ENCODE results near the gene COG4.

DNA sequence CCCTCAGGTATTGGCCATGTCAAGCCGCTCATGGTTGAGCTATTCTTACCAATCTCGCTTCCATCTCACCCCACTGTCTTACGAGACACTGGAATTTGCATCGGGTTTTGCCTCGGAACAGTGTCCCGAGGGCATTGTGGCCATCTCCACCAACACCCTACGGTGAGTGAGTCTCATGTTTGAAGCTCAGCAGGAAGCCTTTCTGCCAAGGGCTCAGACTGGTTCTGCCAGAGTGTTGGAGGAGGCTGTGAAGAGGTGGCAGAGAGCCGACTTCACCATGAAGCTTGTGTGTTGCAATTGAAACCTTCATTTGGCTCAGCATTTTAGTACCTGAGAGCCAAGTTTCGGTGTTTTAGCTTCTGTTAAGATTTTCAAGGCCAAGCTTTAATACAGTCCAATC lies 38.3 kb upstream of the COG4 start:
- TF ChIP-seq, protein P1, sequence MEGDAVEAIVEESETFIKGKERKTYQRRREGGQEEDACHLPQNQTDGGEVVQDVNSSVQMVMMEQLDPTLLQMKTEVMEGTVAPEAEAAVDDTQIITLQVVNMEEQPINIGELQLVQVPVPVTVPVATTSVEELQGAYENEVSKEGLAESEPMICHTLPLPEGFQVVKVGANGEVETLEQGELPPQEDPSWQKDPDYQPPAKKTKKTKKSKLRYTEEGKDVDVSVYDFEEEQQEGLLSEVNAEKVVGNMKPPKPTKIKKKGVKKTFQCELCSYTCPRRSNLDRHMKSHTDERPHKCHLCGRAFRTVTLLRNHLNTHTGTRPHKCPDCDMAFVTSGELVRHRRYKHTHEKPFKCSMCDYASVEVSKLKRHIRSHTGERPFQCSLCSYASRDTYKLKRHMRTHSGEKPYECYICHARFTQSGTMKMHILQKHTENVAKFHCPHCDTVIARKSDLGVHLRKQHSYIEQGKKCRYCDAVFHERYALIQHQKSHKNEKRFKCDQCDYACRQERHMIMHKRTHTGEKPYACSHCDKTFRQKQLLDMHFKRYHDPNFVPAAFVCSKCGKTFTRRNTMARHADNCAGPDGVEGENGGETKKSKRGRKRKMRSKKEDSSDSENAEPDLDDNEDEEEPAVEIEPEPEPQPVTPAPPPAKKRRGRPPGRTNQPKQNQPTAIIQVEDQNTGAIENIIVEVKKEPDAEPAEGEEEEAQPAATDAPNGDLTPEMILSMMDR (IDR thresholded peaks at IDR 0.05): no peak
- no peak for TF ChIP-seq POLR2A (IDR thresholded peaks at IDR 0.05)
